Immature natural killer cell (primary cell): Measurements from ENCODE around the gene MANBA. TPM values are rescaled to one million over a fixed set of nuclear protein-coding genes. Genes with fewer than 3 reads are reported as not detected.
"Not testable (repeated sequence)": the region's sequence is repeated elsewhere in the genome, so short reads cannot be mapped to it uniquely, and the experiment has no call there.

Source experiments
- DNase-seq, 3 donors: peaks; one replicate each; pipeline ENCODE4 v3.0.0; 2022; ENCODE audit warnings: mixed read lengths in 1 of 3
- H3K27ac Mint-ChIP-seq, 6 donors: one replicate each; pipeline ENCODE4 v1.8.0; 2020; ENCODE audit warnings: mixed read lengths in 6 of 6, mild to moderate bottlenecking in 5 of 6, inconsistent platforms in 4 of 6, moderate library complexity in 3 of 6
- H3K27me3 Mint-ChIP-seq, 3 donors: one replicate each; pipeline ENCODE4 v1.8.0; 2020 to 2021; ENCODE audit warnings: low read depth in 3 of 3, mild to moderate bottlenecking in 3 of 3, mixed read lengths in 3 of 3, moderate library complexity in 3 of 3, inconsistent platforms in 1 of 3
- H3K36me3 Mint-ChIP-seq, 3 donors: one replicate each; pipeline ENCODE4 v1.8.0; 2020; ENCODE audit warnings: mixed read lengths in 3 of 3, inconsistent platforms in 2 of 3, mild to moderate bottlenecking in 2 of 3
- H3K4me1 Mint-ChIP-seq, 2 donors: one replicate each; pipeline ENCODE4 v1.8.0; 2020; ENCODE audit warnings: inconsistent platforms in 2 of 2, mild to moderate bottlenecking in 2 of 2, mixed read lengths in 2 of 2, moderate library complexity in 1 of 2
- H3K4me3 Mint-ChIP-seq, 5 donors: one replicate each; pipeline ENCODE4 v1.8.0; 2020; ENCODE audit warnings: mild to moderate bottlenecking in 5 of 5, mixed read lengths in 5 of 5, inconsistent platforms in 3 of 5, moderate library complexity in 3 of 5
- H3K9me3 Mint-ChIP-seq, 6 donors: one replicate each; pipeline ENCODE4 v1.8.0; 2020; ENCODE audit warnings: mild to moderate bottlenecking in 6 of 6, mixed read lengths in 6 of 6, inconsistent platforms in 4 of 6, moderate library complexity in 3 of 6
- polyA plus RNA-seq, 3 donors: library from polyadenylated mRNA; unstranded; fragments of 300-500 nt; fragmentation: Illumina TruSeq; gene quantifications; one replicate each; pipeline ENCODE4 v1.2.3, GENCODE V29; 2021

MANBA gene
- polyA plus RNA-seq, 3 donors from 2014 or later = 17.7 to 26.2 (median 18.3) TPM

GRCh38 chr4:102758241-102759160 is 2.3 kb downstream of the MANBA start:
- Mint-ChIP-seq H3K9me3 (no peaks in the 10 kb centered on the region), H3K4me3 (no peak overlapping the region), H3K27ac (peak overlapping the region in 3 of 6 donors; percentile 12 to 91 (median 17)), H3K27me3 (peaks cover 0 to 8% (median 7%) of the 10 kb centered on the region in 3 donors), H3K4me1 (peaks cover 22 to 44% of the 10 kb centered on the region in 2 donors), H3K36me3 (peaks cover 0 to 3% (median 0%) of the 10 kb centered on the region in 3 donors)
- no peak for DNase-seq

- Mint-ChIP-seq H3K27ac (peak overlapping the region in 4 of 6 donors; percentile 1 to 25 (median 14)), H3K4me1 (peaks cover 22 to 43% of the 10 kb centered on the region in 2 donors)
Measured at GRCh38 chr4:102757681-102758080, 3.1 kb downstream of the MANBA start.

DNA sequence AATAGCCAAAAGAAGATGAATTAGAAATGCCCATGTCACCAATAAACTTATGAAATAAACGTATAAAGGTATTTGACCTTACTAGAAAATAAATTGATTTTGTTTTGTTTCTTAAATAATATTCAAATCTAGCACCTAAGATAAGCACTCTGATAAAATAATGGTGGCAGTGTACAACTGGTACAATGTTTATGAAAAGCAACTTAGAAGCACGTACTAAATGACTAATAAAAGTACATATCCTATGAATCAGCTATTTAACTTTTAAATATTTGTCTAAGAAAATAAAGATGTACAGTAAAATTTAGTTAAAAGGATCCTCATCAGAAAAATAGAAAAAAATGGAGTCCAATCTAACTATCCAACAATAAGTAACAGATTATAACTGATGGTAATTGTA is 6.7 kb downstream of the MANBA start:
- Mint-ChIP-seq H3K4me3 (no peak overlapping the region), H3K4me1 (peaks cover 2 to 30% of the 10 kb centered on the region in 2 donors), H3K27me3 (peaks cover 0 to 2% (median 0%) of the 10 kb centered on the region in 3 donors), H3K27ac (no peak overlapping the region), H3K36me3 (peaks cover 0 to 10% (median 5%) of the 10 kb centered on the region in 3 donors), H3K9me3 (no peaks in the 10 kb centered on the region)
- DNase-seq = no peak

More at GRCh38 chr4:102757681-102758080, 3.1 kb downstream of the MANBA start:
- Mint-ChIP-seq H3K27me3 (peaks cover 0 to 7% (median 4%) of the 10 kb centered on the region in 3 donors), H3K9me3 (no peaks in the 10 kb centered on the region), H3K4me3 (no peak overlapping the region), H3K36me3 (peaks cover 0 to 3% (median 0%) of the 10 kb centered on the region in 3 donors)
- no peak for DNase-seq

GRCh38 chr4:102751941-102752340 is 8.8 kb downstream of the MANBA start:
- Mint-ChIP-seq H3K27me3 (peaks cover 0 to 2% (median 0%) of the 10 kb centered on the region in 3 donors), H3K4me3 (no peak overlapping the region), H3K4me1 (peaks cover 1 to 14% of the 10 kb centered on the region in 2 donors), H3K36me3 (peaks cover 0 to 10% (median 5%) of the 10 kb centered on the region in 3 donors), H3K27ac (no peak overlapping the region), H3K9me3 (no peaks in the 10 kb centered on the region)
- no peak for DNase-seq

DNA sequence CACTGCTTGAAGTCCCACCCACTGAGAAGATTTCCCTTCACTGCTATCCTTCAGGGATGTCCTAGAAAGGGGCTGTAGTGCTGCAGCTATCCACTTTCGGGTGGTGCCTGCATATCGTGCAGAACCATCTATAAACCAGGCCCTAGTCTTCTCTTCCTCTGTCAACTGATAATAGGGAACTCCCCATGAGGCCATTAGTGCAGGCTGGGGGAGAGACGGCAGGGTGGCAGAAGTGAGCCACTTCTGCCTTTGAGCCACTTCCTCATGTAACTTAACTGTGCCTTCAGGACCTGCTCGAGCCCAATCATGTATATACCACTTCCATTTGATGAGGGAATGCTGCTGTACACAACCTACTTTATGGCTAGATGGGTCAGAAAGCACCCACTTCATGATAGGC is 17.4 kb downstream of the MANBA start:
- not testable (repeated sequence) for DNase-seq, H3K4me3 Mint-ChIP-seq, H3K27me3 Mint-ChIP-seq
- peaks cover 9 to 44% of the 10 kb centered on the region in 2 donors for H3K4me1 Mint-ChIP-seq
- H3K36me3 Mint-ChIP-seq = peaks cover 8 to 25% (median 11%) of the 10 kb centered on the region in 3 donors
- H3K9me3 Mint-ChIP-seq = peaks cover 0 to 11% (median 4%) of the 10 kb centered on the region in 6 donors
- H3K27ac Mint-ChIP-seq = peak overlapping the region in 3 of 6 donors; percentile 49 to 55 (median 53)

DNA sequence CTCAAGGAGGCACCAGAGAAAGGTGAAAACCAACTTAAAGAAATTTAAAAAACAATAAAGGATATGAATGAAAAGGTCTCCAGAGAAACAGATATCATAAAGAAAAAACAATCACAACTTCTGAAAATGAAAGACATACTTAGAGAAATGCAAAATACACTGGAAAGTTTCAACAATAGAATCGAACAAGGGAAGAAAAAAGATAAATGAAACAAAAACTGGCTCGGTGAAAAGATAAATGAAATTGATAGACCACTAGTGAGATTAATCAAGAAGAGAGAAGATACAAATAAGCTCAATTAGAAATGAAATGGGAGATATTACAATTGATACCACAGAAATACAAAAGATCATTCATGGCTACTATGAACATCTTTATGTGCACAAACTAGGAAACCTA is 22.0 kb downstream of the MANBA start:
- peaks cover 0 to 11% (median 4%) of the 10 kb centered on the region in 6 donors for H3K9me3 Mint-ChIP-seq
- H3K27ac Mint-ChIP-seq, DNase-seq, H3K4me3 Mint-ChIP-seq, H3K27me3 Mint-ChIP-seq: not testable (repeated sequence)
- H3K36me3 Mint-ChIP-seq = peaks cover 6 to 25% (median 8%) of the 10 kb centered on the region in 3 donors
- peaks cover 40 to 75% of the 10 kb centered on the region in 2 donors for H3K4me1 Mint-ChIP-seq

- Mint-ChIP-seq H3K4me3 (no peak overlapping the region), H3K36me3 (peaks cover 8 to 22% (median 10%) of the 10 kb centered on the region in 3 donors), H3K9me3 (peaks cover 0 to 11% (median 4%) of the 10 kb centered on the region in 6 donors), H3K4me1 (peaks cover 48 to 82% of the 10 kb centered on the region in 2 donors), H3K27me3 (no peaks in the 10 kb centered on the region), H3K27ac (peak overlapping the region in 4 of 6 donors; percentile 12 to 90 (median 28))
- no peak for DNase-seq
Measured at GRCh38 chr4:102736636-102737549, 23.9 kb downstream of the MANBA start.

DNA sequence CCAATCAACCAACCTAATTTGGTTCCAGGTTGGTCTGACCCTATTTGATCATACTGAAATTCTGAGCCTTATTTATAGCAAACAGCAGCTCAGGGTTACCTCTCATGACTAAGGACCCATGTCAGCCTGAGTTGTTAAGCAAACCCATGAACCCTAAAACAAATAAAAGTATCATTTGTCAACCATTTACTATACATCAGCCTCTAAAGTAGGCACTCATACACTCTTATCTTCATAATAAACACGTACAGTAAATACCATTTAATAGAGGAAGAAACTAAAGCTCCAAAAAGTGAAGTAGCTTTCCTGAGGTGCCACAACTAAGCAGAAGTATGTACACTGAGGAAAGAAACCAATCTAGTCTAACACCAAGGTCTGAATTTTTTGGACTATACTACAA is 25.2 kb downstream of the MANBA start:
- H3K4me1 Mint-ChIP-seq = peaks cover 50 to 76% of the 10 kb centered on the region in 2 donors
- peak overlapping the region; percentile 5 to 90 (median 49) for H3K27ac Mint-ChIP-seq

GRCh38 chr4:102734591-102735385 is 26.0 kb downstream of the MANBA start:
- Mint-ChIP-seq H3K9me3 (peaks cover 1 to 22% (median 15%) of the 10 kb centered on the region in 6 donors), H3K4me3 (peak overlapping the region in 4 of 5 donors; percentile 14 to 50 (median 41)), H3K27ac (peak overlapping the region; percentile 75 to 98 (median 92)), H3K4me1 (peaks cover 50 to 70% of the 10 kb centered on the region in 2 donors), H3K36me3 (peaks cover 12 to 26% (median 22%) of the 10 kb centered on the region in 3 donors), H3K27me3 (no peaks in the 10 kb centered on the region)
- DNase-seq = peak; percentile 14 to 46 (median 43)

More for the DNA sequence above, 25.2 kb downstream of the MANBA start:
- Mint-ChIP-seq H3K4me3 (no peak overlapping the region), H3K9me3 (peaks cover 1 to 22% (median 13%) of the 10 kb centered on the region in 6 donors), H3K36me3 (peaks cover 12 to 23% (median 18%) of the 10 kb centered on the region in 3 donors), H3K27me3 (no peaks in the 10 kb centered on the region)
- no peak for DNase-seq

GRCh38 chr4:102734116-102734515 is 26.7 kb downstream of the MANBA start:
- Mint-ChIP-seq H3K9me3 (peaks cover under 1 to 17% (median 12%) of the 10 kb centered on the region in 6 donors), H3K4me1 (peaks cover 50 to 63% of the 10 kb centered on the region in 2 donors), H3K27me3 (peaks cover 0 to 2% (median 0%) of the 10 kb centered on the region in 3 donors), H3K4me3 (peak overlapping the region; percentile 7 to 50 (median 37)), H3K36me3 (peaks cover 13 to 30% (median 24%) of the 10 kb centered on the region in 3 donors), H3K27ac (peak overlapping the region; percentile 75 to 98 (median 92))
- DNase-seq = peak; percentile 15 to 19 (median 17)

GRCh38 chr4:102733084-102733483 is 27.7 kb downstream of the MANBA start:
- Mint-ChIP-seq H3K4me3 (no peak overlapping the region), H3K27ac (peak overlapping the region; percentile 23 to 95 (median 90))

DNA sequence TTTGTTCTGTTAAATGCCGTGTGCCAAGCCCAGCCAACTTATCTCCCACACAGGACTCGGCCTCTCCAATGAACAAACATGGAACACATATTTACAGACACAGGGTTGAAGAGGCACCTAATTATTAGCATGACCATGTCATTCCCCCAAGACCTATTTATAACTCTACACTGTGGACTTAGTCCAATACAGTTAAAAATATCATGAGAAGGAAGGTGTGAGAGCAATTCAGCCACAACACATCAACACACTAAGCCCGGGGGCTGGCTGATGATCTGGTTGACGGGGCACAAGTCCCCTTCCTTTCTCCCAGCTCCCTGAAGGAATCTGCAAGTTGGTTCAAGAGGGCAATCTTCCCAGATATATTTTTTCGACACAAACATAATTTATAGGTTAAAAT is 28.1 kb downstream of the MANBA start:
- H3K27ac Mint-ChIP-seq = peak overlapping the region in 4 of 6 donors; percentile 23 to 95 (median 82)
- no peak for DNase-seq
- H3K27me3 Mint-ChIP-seq = peaks cover 0 to 2% (median 0%) of the 10 kb centered on the region in 3 donors
- H3K4me3 Mint-ChIP-seq = no peak overlapping the region
- H3K4me1 Mint-ChIP-seq = peaks cover 43 to 52% of the 10 kb centered on the region in 2 donors
- H3K36me3 Mint-ChIP-seq = peaks cover 13 to 25% (median 20%) of the 10 kb centered on the region in 3 donors
- peaks cover 0 to 12% (median 9%) of the 10 kb centered on the region in 6 donors for H3K9me3 Mint-ChIP-seq

More at GRCh38 chr4:102733084-102733483, 27.7 kb downstream of the MANBA start:
- DNase-seq = no peak
- Mint-ChIP-seq H3K36me3 (peaks cover 13 to 25% (median 20%) of the 10 kb centered on the region in 3 donors), H3K4me1 (peaks cover 45 to 55% of the 10 kb centered on the region in 2 donors), H3K9me3 (peaks cover 0 to 12% (median 9%) of the 10 kb centered on the region in 6 donors), H3K27me3 (peaks cover 0 to 2% (median 0%) of the 10 kb centered on the region in 3 donors)
